Chondrocyte (in vitro differentiated cells): Measurements from ENCODE around the gene PPP2R3C. TPM values are rescaled to one million over a fixed set of nuclear protein-coding genes. Genes with fewer than 3 reads are reported as not detected.

Experiments used
- DNase-seq: peaks from one replicate; pipeline ENCODE4 v3.0.0; 2021; ENCODE audit warnings: mixed read lengths, low spot score
- H3K27ac Mint-ChIP-seq: one replicate; pipeline ENCODE4 v1.8.0; 2021; ENCODE audit warnings: mild to moderate bottlenecking, moderate library complexity, mixed read lengths; ENCODE audit not compliant: unreplicated experiment
- H3K27me3 Mint-ChIP-seq: 2 replicates; pipeline ENCODE4 v1.8.0; 2021; ENCODE audit warnings: low read depth, mixed read lengths
- H3K36me3 Mint-ChIP-seq: 2 replicates; pipeline ENCODE4 v1.8.0; 2021; ENCODE audit warnings: low read depth, mixed read lengths
- H3K4me1 Mint-ChIP-seq: 2 replicates; pipeline ENCODE4 v1.8.0; 2021; ENCODE audit warnings: low read depth, mild to moderate bottlenecking, mixed read lengths
- H3K4me3 Mint-ChIP-seq: one replicate; pipeline ENCODE4 v1.8.0; 2021; ENCODE audit warnings: mild to moderate bottlenecking, moderate library complexity, mixed read lengths; ENCODE audit not compliant: unreplicated experiment
- H3K9me3 Mint-ChIP-seq: 2 replicates; pipeline ENCODE4 v1.8.0; 2021; ENCODE audit warnings: low read depth, mixed read lengths
- CTCF ChIP-seq: fragments of 200-600 bp; sonication (generic); IDR thresholded peaks from 2 replicates; pipeline ENCODE4 v1.5.0; 2021; ENCODE audit warnings: antibody characterized with exemption, mild to moderate bottlenecking, moderate library complexity
- total RNA-seq: library from RNA; stranded (reverse); gene quantifications from 3 replicates; pipeline ENCODE4 v1.2.1, GENCODE V29; 2021

Gene PPP2R3C
- total RNA-seq, 1 donor from 2014 or later = 37.4 TPM

GRCh38 chr14:35149239-35149638, 27.4 kb upstream of the PPP2R3C start:
- peaks cover 19% of the 10 kb centered on the region for H3K36me3 Mint-ChIP-seq
- no peak overlapping the region for H3K27ac Mint-ChIP-seq
- H3K4me1 Mint-ChIP-seq = no peaks in the 10 kb centered on the region
- peaks cover 2% of the 10 kb centered on the region for H3K9me3 Mint-ChIP-seq
- no peak for TF ChIP-seq CTCF
- DNase-seq = no peak
- no peaks in the 10 kb centered on the region for H3K27me3 Mint-ChIP-seq
- H3K4me3 Mint-ChIP-seq = no peak overlapping the region

DNA sequence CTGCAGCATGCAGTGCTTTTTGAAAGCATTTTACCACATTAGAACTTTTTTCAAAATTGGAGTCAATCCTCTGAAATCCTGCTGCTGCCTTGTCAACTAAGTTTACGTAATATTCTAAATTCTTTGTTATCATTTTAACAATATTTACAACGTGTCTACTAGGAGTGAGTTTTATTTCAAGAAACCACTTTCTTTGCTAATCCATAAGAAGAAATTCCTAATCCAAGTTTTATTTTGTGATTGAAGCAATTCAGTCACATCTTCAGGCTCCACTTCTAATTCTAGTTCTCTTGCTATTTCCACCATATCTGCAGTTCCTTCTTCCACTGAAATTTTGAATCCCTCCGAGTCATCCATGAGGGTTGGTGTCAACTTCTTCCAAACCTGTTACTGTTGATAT, 25.9 kb upstream of the PPP2R3C start:
- TF ChIP-seq CTCF = no peak
- H3K4me1 Mint-ChIP-seq = no peaks in the 10 kb centered on the region
- H3K4me3 Mint-ChIP-seq = no peak overlapping the region
- peaks cover 2% of the 10 kb centered on the region for H3K9me3 Mint-ChIP-seq
- no peaks in the 10 kb centered on the region for H3K27me3 Mint-ChIP-seq
- no peak for DNase-seq
- H3K36me3 Mint-ChIP-seq = peaks cover 17% of the 10 kb centered on the region
- H3K27ac Mint-ChIP-seq = no peak overlapping the region

- no peak for TF ChIP-seq CTCF
- Mint-ChIP-seq H3K27ac (no peak overlapping the region), H3K4me1 (no peaks in the 10 kb centered on the region), H3K36me3 (peaks cover 17% of the 10 kb centered on the region), H3K9me3 (peaks cover 2% of the 10 kb centered on the region), H3K4me3 (no peak overlapping the region), H3K27me3 (no peaks in the 10 kb centered on the region)
- DNase-seq = no peak
These were observed 25.4 kb upstream of the PPP2R3C start for GRCh38 chr14:35147186-35147585.

- no peaks in the 10 kb centered on the region for H3K4me1 Mint-ChIP-seq
- H3K27ac Mint-ChIP-seq = no peak overlapping the region
- H3K9me3 Mint-ChIP-seq = peaks cover 2% of the 10 kb centered on the region
- DNase-seq = no peak
- H3K27me3 Mint-ChIP-seq = no peaks in the 10 kb centered on the region
- H3K4me3 Mint-ChIP-seq = no peak overlapping the region
- TF ChIP-seq CTCF = no peak
- H3K36me3 Mint-ChIP-seq = peaks cover 17% of the 10 kb centered on the region
These were observed 24.9 kb upstream of the PPP2R3C start for GRCh38 chr14:35146711-35147149.

DNA sequence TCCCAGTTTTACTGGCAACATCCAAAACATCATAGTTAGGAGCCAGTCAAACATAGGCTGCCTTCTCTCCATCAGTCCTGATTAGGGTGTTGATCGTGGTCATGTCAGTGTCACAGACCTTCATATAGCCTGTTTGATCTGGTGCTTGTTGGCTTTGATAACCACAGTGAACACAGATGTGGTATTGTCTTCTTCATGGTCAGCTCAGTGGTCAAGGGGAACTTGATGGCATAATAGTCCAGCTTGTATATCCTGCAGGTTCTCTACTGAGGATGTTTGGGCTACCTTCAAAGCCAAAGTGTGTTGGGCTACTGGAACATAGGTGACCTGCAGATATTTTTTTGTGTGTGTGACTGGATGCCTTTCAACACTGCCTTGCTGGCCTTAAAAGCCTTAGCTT, 22.2 kb upstream of the PPP2R3C start:
- peaks cover 8% of the 10 kb centered on the region for H3K36me3 Mint-ChIP-seq
- H3K4me1 Mint-ChIP-seq = no peaks in the 10 kb centered on the region
- no peaks in the 10 kb centered on the region for H3K27me3 Mint-ChIP-seq
- H3K9me3 Mint-ChIP-seq = peaks cover 2% of the 10 kb centered on the region
- no peak for DNase-seq
- H3K27ac Mint-ChIP-seq = no peak overlapping the region
- H3K4me3 Mint-ChIP-seq = no peak overlapping the region
- no peak for TF ChIP-seq CTCF
